ENCODE data around the gene P2RX1.

GRCh38 chr17:3860939-3861700 is 55.1 kb downstream of the P2RX1 start:
- TF ChIP-seq CTCF (IDR thresholded peaks at IDR 0.05) (no peak), POLR2A (IDR thresholded peaks at IDR 0.05) (no peak)
